Mucosa of descending colon (tissue), 3 donors: ENCODE data around the gene PPP2R5B. TPM values are rescaled to one million over a fixed set of nuclear protein-coding genes. Genes with fewer than 3 reads are reported as not detected.

ENCODE experiments used
- ATAC-seq: fragments of 200-7000 bp; cut with Tn5 transposase; one replicate; pipeline ENCODE4 v1.9.1; 2020; ENCODE audit warnings: mild to moderate bottlenecking, moderate library complexity
- DNase-seq, 3 donors: peaks; one replicate each; pipeline ENCODE4 v3.0.0-alpha.2; 2020
- H3K36me3 ChIP-seq: fragments of 200-600 bp; one replicate; pipeline ENCODE4 v1.8.0; 2021; ENCODE audit warnings: low read depth, mild to moderate bottlenecking
- H3K4me1 ChIP-seq: fragments of 200-600 bp; one replicate; pipeline ENCODE4 v1.8.0; 2021; ENCODE audit warnings: low read depth, mild to moderate bottlenecking
- H3K4me3 ChIP-seq: fragments of 200-600 bp; one replicate; pipeline ENCODE4 v1.8.0; 2021; ENCODE audit warnings: mild to moderate bottlenecking
- H3K9me3 ChIP-seq: fragments of 200-600 bp; one replicate; pipeline ENCODE4 v1.8.0; 2021; ENCODE audit warnings: mild to moderate bottlenecking
- CTCF ChIP-seq: fragments of 200-600 bp; IDR thresholded peaks from one replicate; pipeline ENCODE4 v1.8.0; 2022; ENCODE audit warnings: antibody characterized with exemption, mild to moderate bottlenecking
- intact Hi-C, 2 donors: fragments of 100-400 bp; cut with DNase I in 1 of 2; cut with micrococcal nuclease in 1 of 2; formaldehyde crosslinking; loops; one replicate each; pipeline versions ENCODE4 v1.11.0 to v1.11.1; 2022; cut with DNase I, micrococcal nuclease
- total RNA-seq, 3 donors: library from RNA; stranded (reverse); fragmentation: NEBNext Ultra II Directional in 2 of 3; extraction: Animal tissue kit (Norgen Biotek cat#: 25700) in 2 of 3; gene quantifications; one replicate each; pipeline versions ENCODE4 v1.2.1 to v1.2.4, GENCODE V29; 2021 to 2023
- donor health status: DM: no; HTN: no; CAD: no; lungs with moderate emphysema.
- donor health status: DM: no; HTN: no; CAD: no.
- donor health status: DM: no; HTN: yes; CAD: no.

The PPP2R5B gene
- total RNA-seq, 3 donors from 2014 or later: 23.0 to 39.7 (median 23.2) TPM

DNA sequence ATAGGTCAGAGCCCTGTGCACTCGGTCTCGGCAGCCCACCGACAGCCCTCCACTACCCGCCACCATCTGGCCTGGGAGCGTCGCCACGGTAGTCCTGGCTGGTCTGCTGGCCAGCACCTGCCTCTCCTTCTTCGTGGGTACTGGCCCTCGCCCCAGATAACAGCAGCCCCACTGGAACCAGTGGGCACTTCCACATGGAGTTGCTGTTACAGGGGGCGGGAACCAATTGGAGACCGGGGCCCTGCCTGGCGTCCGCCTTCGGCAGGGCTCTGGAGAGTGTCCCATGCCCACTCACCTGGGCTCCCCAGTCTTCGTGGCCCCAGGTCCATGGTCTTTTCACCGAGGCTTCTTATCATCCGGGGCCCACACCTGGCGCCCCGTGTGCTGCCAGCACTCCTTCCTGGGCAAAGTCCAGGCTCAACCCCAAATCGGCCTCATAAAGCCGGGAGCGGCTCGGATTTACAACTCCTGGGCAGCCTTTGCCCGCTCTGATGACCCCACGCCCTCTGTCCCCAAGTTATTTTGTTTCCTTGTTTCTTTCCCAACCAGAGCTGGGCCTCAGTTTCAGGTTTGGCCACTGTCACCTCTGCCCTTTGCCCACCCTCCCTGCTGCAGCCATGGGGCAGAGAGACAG is 33.2 kb upstream of the PPP2R5B start:
- Histone ChIP-seq H3K4me3 (peak overlapping the region; percentile 72), H3K4me1 (peaks cover 20% of the 10 kb centered on the region), H3K9me3 (no peaks in the 10 kb centered on the region), H3K36me3 (no peaks in the 10 kb centered on the region)
- ATAC-seq: peak; percentile 43
- peak; percentile 9 for TF ChIP-seq CTCF
- peak; percentile 89 to 92 (median 91) for DNase-seq
- intact Hi-C loops: loop anchor here (5.0 kb wide), 1 partner anchor 44 kb away; no protein-coding TSS in a partner anchor

DNA sequence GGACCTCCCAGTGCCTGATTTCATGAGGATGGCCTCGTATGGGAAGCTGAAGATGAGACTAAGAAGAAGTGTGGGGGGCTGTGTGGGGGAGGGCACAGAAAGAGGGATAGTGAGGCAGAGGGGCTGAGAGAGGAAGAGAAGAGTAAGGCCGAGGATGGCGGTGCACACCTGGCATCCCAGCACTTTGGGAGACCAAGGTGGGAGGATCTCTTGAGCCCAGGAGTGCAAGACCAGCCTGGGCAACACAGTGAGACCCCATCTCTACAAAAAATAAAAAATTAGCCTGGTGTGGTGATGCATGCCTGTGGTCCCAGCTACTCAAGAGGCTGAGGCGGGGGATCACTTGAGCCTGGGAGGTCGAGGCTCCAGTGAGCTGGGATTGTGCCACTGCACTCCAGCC is 32.6 kb upstream of the PPP2R5B start:
- Histone ChIP-seq H3K9me3 (no peaks in the 10 kb centered on the region), H3K4me3 (peak overlapping the region; percentile 72), H3K36me3 (no peaks in the 10 kb centered on the region), H3K4me1 (peaks cover 20% of the 10 kb centered on the region)
- ATAC-seq (no peak), DNase-seq (no peak)
- no peak for TF ChIP-seq CTCF
- intact Hi-C loops: loop anchor here (5.0 kb wide), 1 partner anchor 45 kb away; no protein-coding TSS in a partner anchor

DNA sequence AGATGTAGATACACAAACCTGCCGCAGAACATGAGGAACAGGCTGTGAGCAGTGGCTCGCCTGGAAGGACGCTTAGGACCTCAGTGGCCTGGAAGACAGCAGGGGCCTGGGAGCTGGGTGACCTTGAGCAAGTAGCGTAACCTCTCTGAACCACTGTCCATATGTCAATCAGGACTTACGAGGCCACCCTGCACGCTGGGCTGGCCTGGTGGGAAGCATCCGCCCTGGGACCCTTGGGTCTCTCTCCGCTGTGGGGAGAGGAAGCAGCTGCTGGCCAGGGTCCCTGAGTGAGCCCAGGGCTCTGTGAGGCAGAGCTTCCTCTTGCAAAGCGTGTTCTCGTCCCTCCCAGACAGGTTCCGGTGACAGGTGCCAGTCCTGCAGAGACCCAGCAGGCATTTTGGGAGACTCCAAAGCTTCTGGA is 32.1 kb upstream of the PPP2R5B start:
- Histone ChIP-seq H3K4me1 (peaks cover 16% of the 10 kb centered on the region), H3K9me3 (no peaks in the 10 kb centered on the region), H3K36me3 (no peaks in the 10 kb centered on the region), H3K4me3 (peak overlapping the region; percentile 72)
- peak in 1 of 3 donors; percentile 59 for DNase-seq
- no peak for ATAC-seq
- intact Hi-C loops: loop anchor here (5.0 kb wide), 1 partner anchor 45 kb away; no protein-coding TSS in a partner anchor
- TF ChIP-seq CTCF: no peak

DNA sequence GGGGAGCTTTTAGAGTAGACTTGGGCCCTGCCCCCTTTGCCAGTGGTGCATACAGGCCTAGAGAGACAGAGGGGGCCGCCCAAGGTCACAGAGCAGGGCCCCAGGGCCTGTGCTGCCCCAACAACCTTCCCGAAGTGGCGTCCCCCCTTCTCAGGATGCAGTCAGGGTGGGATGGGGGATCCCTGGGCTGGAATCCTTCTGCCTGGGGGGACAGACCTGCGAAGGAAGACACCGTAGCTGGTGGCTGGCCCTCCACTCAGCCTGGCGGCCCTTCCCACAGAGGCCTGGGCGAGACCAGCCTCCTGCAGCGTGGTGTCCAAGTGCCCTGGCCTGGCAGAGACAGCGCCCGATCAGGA is 31.7 kb upstream of the PPP2R5B start:
- no peaks in the 10 kb centered on the region for H3K9me3 ChIP-seq
- TF ChIP-seq CTCF: no peak
- intact Hi-C loops: loop anchor here (5.0 kb wide), 1 partner anchor 46 kb away; no protein-coding TSS in a partner anchor
- peak overlapping the region; percentile 72 for H3K4me3 ChIP-seq
- no peak for ATAC-seq
- H3K4me1 ChIP-seq: peaks cover 12% of the 10 kb centered on the region
- no peaks in the 10 kb centered on the region for H3K36me3 ChIP-seq
- DNase-seq: peak in 1 of 3 donors; percentile 56

- Histone ChIP-seq H3K4me3 (peak overlapping the region; percentile 72), H3K4me1 (peaks cover 12% of the 10 kb centered on the region), H3K36me3 (peaks cover 5% of the 10 kb centered on the region), H3K9me3 (no peaks in the 10 kb centered on the region)
- ATAC-seq: peak; percentile 66
- peak; percentile 92 to 94 (median 93) for DNase-seq
- intact Hi-C loops: loop anchor here (5.0 kb wide), 1 partner anchor 46 kb away; no protein-coding TSS in a partner anchor
- no peak for TF ChIP-seq CTCF
Observed at GRCh38 chr11:64893194-64894069, 31.1 kb upstream of the PPP2R5B start.
